GM04503 (cell line): ENCODE measurements around the gene GSTM1.

Experiments used
- DNase-seq: peaks from one replicate; pipeline ENCODE4 v3.0.0-alpha.2; 2012; ENCODE audit warnings: low read depth

Gene GSTM1

GRCh38 chr1:109687641-109688499, at the start of gene GSTM1:
Gene GSTM1 (plus strand): TSS chr1:109687817. CDS start chr1:109687874, 57 bp downstream.
- DNase-seq: no peak

- DNase-seq: no peak
Measured at GRCh38 chr1:109639063-109639840, 48.4 kb upstream of the GSTM1 start.

GRCh38 chr1:109639841-109640184, 47.8 kb upstream of the GSTM1 start:
- DNase-seq: no peak

GRCh38 chr1:109640285-109640865, 47.2 kb upstream of the GSTM1 start:
- no peak for DNase-seq

GRCh38 chr1:109641078-109641740, 46.4 kb upstream of the GSTM1 start:
- no peak for DNase-seq

GRCh38 chr1:109641861-109642260, 45.8 kb upstream of the GSTM1 start:
- no peak for DNase-seq

- no peak for DNase-seq
Measured at GRCh38 chr1:109642626-109643025, 45.0 kb upstream of the GSTM1 start.

GRCh38 chr1:109643385-109644230, 44.0 kb upstream of the GSTM1 start:
- DNase-seq: no peak

GRCh38 chr1:109644670-109645069, 42.9 kb upstream of the GSTM1 start:
- DNase-seq: no peak

- DNase-seq: no peak
Measured at GRCh38 chr1:109649491-109649914, 38.1 kb upstream of the GSTM1 start.

GRCh38 chr1:109650609-109651008, 37.0 kb upstream of the GSTM1 start:
- no peak for DNase-seq

- no peak for DNase-seq
Measured at GRCh38 chr1:109652402-109652801, 35.2 kb upstream of the GSTM1 start.

- no peak for DNase-seq
Measured at GRCh38 chr1:109653306-109653705, 34.3 kb upstream of the GSTM1 start.

- no peak for DNase-seq
Measured at GRCh38 chr1:109654519-109654918, 33.1 kb upstream of the GSTM1 start.

GRCh38 chr1:109655615-109656519, 31.8 kb upstream of the GSTM1 start, which contains the start of gene GSTM4:
Gene GSTM4 (plus strand): TSS chr1:109656099. CDS start chr1:109656390, 291 bp downstream.
- no peak for DNase-seq

- no peak for DNase-seq
Measured at GRCh38 chr1:109657395-109657794, 30.2 kb upstream of the GSTM1 start.

- DNase-seq: no peak
Measured at GRCh38 chr1:109657970-109658369, 29.6 kb upstream of the GSTM1 start.

- no peak for DNase-seq
Measured at GRCh38 chr1:109658533-109659042, 29.0 kb upstream of the GSTM1 start.

GRCh38 chr1:109659145-109659544, 28.5 kb upstream of the GSTM1 start:
- DNase-seq: no peak
